ENCODE measurements around the gene COL11A2.
A peak's percentile ranks its signal among the peaks of the same experiment; 100 is the strongest.

The COL11A2 gene

DNA sequence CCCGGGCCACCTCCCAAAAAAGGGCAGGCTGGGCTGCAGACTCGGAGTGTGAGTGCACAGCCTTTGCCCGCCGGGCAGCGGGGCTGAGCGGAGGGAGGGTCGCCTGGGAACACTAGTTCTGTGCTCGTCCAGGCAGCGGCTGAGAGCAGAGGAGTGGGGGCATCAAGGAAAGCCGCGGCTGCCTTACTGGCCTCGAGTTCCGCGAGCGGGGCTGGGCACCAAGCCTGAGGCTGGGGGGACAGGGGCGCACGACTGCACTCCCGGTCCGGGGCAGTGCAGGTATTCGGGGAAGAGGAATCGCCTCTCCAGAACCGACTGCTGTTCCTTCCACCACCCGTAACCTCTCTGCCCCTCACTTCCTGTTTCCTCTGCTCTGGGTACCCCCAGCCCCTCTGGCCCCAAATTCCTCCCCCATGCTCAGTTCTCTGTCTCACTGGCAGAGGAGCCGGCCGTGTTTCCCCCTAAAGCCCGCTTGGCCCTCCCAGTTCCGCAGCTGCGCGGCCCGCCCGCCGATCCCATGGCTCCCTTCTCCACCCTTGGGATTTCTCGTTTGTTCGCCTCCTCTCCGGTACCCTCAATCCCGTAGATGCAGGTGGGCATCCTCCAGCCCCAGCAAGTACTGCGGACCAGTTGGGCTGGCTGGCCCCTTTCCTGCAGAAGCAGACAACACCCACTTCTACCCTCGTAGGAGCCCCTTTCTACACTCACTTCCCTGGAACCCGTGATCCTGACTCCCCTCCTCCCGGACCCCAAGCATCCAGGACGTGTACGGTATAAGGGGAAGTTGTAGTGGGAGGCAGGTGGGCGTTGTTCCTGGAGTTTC, 21.1 kb upstream of the COL11A2 start:
- ATAC-seq = peak; percentile 64
- TF ChIP-seq, protein P1, sequence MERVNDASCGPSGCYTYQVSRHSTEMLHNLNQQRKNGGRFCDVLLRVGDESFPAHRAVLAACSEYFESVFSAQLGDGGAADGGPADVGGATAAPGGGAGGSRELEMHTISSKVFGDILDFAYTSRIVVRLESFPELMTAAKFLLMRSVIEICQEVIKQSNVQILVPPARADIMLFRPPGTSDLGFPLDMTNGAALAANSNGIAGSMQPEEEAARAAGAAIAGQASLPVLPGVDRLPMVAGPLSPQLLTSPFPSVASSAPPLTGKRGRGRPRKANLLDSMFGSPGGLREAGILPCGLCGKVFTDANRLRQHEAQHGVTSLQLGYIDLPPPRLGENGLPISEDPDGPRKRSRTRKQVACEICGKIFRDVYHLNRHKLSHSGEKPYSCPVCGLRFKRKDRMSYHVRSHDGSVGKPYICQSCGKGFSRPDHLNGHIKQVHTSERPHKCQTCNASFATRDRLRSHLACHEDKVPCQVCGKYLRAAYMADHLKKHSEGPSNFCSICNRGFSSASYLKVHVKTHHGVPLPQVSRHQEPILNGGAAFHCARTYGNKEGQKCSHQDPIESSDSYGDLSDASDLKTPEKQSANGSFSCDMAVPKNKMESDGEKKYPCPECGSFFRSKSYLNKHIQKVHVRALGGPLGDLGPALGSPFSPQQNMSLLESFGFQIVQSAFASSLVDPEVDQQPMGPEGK (CRISPR knock-in tag; IDR thresholded peaks at IDR 0.05; ENCODE audit: borderline replicate concordance) = peak; percentile 50; the same call in 1 of the 2 replicates
- peak; percentile 61; the same call in 1 of the 2 replicates for TF ChIP-seq GLIS3 (CRISPR knock-in tag; IDR thresholded peaks at IDR 0.05)
- TF ChIP-seq BACH2 (CRISPR knock-in tag; IDR thresholded peaks at IDR 0.05; ENCODE audit: borderline replicate concordance) = no peak

DNA sequence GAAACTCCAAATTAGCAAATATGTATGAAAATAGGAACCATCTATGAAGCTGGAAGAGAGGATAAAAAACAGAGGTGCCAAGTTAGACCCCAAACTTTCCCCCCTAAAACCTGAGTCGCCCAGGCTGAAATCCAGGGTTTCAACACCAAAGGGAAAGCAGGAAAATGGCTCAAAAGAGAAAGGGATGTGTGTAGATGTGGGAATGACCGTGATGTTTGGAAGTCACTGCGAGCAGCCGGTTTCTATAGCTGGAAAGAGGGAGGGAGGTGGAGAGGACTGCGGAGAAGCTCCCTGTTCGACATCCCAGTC, 20.5 kb upstream of the COL11A2 start:
- ATAC-seq = no peak

DNA sequence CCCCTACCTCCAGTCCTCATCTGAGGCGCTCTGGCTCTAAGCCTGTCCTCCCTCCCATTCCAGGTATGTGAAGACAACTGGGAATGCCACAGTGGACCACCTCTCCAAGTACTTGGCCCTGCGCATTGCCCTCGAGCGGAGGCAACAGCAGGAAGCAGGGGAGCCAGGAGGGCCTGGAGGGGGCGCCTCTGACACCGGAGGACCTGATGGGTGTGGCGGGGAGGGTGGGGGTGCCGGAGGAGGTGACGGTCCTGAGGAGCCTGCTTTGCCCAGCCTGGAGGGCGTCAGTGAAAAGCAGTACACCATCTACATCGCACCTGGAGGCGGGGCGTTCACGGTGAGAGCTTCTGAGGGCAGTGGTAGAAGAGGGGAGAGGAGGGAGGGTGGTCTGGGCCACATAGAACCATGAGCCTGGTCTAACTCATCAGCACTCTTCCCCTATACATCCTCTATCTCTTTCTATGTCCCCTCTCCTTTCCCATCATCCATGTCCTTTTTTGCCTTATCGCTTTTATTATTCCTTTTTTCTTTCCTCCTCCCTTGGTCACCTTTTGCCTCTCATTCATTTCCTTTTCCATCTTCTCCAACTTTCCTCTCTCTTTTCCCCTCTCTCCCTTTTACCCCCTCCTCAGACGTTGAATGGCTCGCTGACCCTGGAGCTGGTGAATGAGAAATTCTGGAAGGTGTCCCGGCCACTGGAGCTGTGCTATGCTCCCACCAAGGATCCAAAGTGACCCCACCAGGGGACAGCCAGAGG, 19.6 kb upstream of the COL11A2 start:
- ATAC-seq = no peak
- TF ChIP-seq ESRRG (CRISPR knock-in tag; IDR thresholded peaks at IDR 0.05) (no peak), CSDC2 (CRISPR knock-in tag; IDR thresholded peaks at IDR 0.05) (no peak), BACH2 (CRISPR knock-in tag; IDR thresholded peaks at IDR 0.05; ENCODE audit: borderline replicate concordance) (no peak), TCF4 (CRISPR knock-in tag; IDR thresholded peaks at IDR 0.05; ENCODE audit: borderline replicate concordance) (no peak), ZNF70 (CRISPR knock-in tag; IDR thresholded peaks at IDR 0.05) (no peak), TOX (CRISPR knock-in tag; IDR thresholded peaks at IDR 0.05; ENCODE audit: borderline replicate concordance) (no peak), ZFP3 (CRISPR knock-in tag; IDR thresholded peaks at IDR 0.05) (no peak), ISL1 (CRISPR knock-in tag; IDR thresholded peaks at IDR 0.05) (no peak)
- TF ChIP-seq, protein P1 (CRISPR knock-in tag; IDR thresholded peaks at IDR 0.05; ENCODE audit: borderline replicate concordance) = no peak
- TF ChIP-seq, protein P2, sequence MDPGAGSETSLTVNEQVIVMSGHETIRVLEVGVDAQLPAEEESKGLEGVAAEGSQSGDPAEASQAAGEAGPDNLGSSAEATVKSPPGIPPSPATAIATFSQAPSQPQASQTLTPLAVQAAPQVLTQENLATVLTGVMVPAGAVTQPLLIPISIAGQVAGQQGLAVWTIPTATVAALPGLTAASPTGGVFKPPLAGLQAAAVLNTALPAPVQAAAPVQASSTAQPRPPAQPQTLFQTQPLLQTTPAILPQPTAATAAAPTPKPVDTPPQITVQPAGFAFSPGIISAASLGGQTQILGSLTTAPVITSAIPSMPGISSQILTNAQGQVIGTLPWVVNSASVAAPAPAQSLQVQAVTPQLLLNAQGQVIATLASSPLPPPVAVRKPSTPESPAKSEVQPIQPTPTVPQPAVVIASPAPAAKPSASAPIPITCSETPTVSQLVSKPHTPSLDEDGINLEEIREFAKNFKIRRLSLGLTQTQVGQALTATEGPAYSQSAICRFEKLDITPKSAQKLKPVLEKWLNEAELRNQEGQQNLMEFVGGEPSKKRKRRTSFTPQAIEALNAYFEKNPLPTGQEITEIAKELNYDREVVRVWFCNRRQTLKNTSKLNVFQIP (CRISPR knock-in tag; IDR thresholded peaks at IDR 0.05; ENCODE audit: borderline replicate concordance, low read depth) = no peak
- TF ChIP-seq, protein P3, sequence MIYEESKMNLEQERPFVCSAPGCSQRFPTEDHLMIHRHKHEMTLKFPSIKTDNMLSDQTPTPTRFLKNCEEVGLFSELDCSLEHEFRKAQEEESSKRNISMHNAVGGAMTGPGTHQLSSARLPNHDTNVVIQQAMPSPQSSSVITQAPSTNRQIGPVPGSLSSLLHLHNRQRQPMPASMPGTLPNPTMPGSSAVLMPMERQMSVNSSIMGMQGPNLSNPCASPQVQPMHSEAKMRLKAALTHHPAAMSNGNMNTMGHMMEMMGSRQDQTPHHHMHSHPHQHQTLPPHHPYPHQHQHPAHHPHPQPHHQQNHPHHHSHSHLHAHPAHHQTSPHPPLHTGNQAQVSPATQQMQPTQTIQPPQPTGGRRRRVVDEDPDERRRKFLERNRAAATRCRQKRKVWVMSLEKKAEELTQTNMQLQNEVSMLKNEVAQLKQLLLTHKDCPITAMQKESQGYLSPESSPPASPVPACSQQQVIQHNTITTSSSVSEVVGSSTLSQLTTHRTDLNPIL (CRISPR knock-in tag; IDR thresholded peaks at IDR 0.05; ENCODE audit: low read depth) = no peak

More for the DNA sequence above, 20.5 kb upstream of the COL11A2 start:
- TF ChIP-seq ZC3H10 (CRISPR knock-in tag; IDR thresholded peaks at IDR 0.05) (no peak), OSR1 (CRISPR knock-in tag; IDR thresholded peaks at IDR 0.05) (no peak), PPARA (CRISPR knock-in tag; IDR thresholded peaks at IDR 0.05; ENCODE audit: borderline replicate concordance) (no peak), ZNF8 (CRISPR knock-in tag; IDR thresholded peaks at IDR 0.05) (no peak), ZNF565 (CRISPR knock-in tag; conservative IDR thresholded peaks at IDR 0.05; ENCODE audit: low read depth) (no peak), ZFP30 (CRISPR knock-in tag; IDR thresholded peaks at IDR 0.05) (no peak), ISL1 (CRISPR knock-in tag; IDR thresholded peaks at IDR 0.05) (no peak), BACH2 (CRISPR knock-in tag; IDR thresholded peaks at IDR 0.05; ENCODE audit: borderline replicate concordance) (no peak)
- TF ChIP-seq, protein P4, sequence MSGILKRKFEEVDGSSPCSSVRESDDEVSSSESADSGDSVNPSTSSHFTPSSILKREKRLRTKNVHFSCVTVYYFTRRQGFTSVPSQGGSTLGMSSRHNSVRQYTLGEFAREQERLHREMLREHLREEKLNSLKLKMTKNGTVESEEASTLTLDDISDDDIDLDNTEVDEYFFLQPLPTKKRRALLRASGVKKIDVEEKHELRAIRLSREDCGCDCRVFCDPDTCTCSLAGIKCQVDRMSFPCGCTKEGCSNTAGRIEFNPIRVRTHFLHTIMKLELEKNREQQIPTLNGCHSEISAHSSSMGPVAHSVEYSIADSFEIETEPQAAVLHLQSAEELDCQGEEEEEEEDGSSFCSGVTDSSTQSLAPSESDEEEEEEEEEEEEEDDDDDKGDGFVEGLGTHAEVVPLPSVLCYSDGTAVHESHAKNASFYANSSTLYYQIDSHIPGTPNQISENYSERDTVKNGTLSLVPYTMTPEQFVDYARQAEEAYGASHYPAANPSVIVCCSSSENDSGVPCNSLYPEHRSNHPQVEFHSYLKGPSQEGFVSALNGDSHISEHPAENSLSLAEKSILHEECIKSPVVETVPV (CRISPR knock-in tag; IDR thresholded peaks at IDR 0.05) = no peak
- TF ChIP-seq, protein P5, sequence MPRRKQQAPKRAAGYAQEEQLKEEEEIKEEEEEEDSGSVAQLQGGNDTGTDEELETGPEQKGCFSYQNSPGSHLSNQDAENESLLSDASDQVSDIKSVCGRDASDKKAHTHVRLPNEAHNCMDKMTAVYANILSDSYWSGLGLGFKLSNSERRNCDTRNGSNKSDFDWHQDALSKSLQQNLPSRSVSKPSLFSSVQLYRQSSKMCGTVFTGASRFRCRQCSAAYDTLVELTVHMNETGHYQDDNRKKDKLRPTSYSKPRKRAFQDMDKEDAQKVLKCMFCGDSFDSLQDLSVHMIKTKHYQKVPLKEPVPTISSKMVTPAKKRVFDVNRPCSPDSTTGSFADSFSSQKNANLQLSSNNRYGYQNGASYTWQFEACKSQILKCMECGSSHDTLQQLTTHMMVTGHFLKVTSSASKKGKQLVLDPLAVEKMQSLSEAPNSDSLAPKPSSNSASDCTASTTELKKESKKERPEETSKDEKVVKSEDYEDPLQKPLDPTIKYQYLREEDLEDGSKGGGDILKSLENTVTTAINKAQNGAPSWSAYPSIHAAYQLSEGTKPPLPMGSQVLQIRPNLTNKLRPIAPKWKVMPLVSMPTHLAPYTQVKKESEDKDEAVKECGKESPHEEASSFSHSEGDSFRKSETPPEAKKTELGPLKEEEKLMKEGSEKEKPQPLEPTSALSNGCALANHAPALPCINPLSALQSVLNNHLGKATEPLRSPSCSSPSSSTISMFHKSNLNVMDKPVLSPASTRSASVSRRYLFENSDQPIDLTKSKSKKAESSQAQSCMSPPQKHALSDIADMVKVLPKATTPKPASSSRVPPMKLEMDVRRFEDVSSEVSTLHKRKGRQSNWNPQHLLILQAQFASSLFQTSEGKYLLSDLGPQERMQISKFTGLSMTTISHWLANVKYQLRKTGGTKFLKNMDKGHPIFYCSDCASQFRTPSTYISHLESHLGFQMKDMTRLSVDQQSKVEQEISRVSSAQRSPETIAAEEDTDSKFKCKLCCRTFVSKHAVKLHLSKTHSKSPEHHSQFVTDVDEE (CRISPR knock-in tag; IDR thresholded peaks at IDR 0.05) = no peak

Measured in SK-N-SH treated with all-trans-retinoic acid at 6 μM for 48 hours (cell line).